ENCODE data around the gene CPO.

DNA sequence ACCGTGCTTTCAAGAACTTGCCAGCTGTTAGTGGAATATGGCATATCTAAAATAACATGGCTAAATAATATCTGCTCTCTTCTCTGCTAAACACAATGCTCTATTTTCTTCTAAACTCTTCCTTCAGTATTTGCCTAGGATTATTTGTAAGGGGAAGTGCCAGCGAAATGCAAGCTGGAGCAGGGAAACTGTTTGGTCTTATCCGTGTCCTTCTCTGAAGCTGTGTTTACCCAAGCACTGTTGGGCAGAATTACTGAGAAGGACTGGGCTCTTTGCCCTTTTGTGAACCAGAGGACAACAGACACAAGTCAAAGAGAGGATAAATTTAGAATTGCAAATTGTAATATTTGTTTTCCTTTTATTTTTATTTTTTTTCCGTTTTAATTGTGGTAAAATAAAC is 23.6 kb downstream of the CPO start:
- TF ChIP-seq, protein P1, sequence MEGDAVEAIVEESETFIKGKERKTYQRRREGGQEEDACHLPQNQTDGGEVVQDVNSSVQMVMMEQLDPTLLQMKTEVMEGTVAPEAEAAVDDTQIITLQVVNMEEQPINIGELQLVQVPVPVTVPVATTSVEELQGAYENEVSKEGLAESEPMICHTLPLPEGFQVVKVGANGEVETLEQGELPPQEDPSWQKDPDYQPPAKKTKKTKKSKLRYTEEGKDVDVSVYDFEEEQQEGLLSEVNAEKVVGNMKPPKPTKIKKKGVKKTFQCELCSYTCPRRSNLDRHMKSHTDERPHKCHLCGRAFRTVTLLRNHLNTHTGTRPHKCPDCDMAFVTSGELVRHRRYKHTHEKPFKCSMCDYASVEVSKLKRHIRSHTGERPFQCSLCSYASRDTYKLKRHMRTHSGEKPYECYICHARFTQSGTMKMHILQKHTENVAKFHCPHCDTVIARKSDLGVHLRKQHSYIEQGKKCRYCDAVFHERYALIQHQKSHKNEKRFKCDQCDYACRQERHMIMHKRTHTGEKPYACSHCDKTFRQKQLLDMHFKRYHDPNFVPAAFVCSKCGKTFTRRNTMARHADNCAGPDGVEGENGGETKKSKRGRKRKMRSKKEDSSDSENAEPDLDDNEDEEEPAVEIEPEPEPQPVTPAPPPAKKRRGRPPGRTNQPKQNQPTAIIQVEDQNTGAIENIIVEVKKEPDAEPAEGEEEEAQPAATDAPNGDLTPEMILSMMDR (IDR thresholded peaks at IDR 0.05): no peak
- TF ChIP-seq EP300 (IDR thresholded peaks at IDR 0.05): no peak
- TF ChIP-seq POLR2A (IDR thresholded peaks at IDR 0.05): no peak
